Measurements from ENCODE around the gene NPBWR2. TPM values are rescaled to one million over a fixed set of nuclear protein-coding genes. Genes with fewer than 3 reads are reported as not detected.
"Not testable (repeated sequence)": the region's sequence is repeated elsewhere in the genome, so short reads cannot be mapped to it uniquely, and the experiment has no call there.

Gene NPBWR2
- total RNA-seq, 2 donors from 2014 or later: not detected

GRCh38 chr20:64134744-64135143 is 27.4 kb upstream of the NPBWR2 start:
- not testable (repeated sequence) for H3K9me3 Mint-ChIP-seq; ATAC-seq (replicated peaks); H3K27me3 Mint-ChIP-seq

GRCh38 chr20:64133951-64134407 is 26.6 kb upstream of the NPBWR2 start:
- Mint-ChIP-seq H3K4me3 (no peak overlapping the region), H3K4me1 (no peaks in the 10 kb centered on the region), H3K27ac (no peak overlapping the region), H3K9me3 (no peaks in the 10 kb centered on the region), H3K36me3 (ENCODE audit: low read depth) (no peaks in the 10 kb centered on the region), H3K27me3 (peaks cover 5% of the 10 kb centered on the region)
- no peak for ATAC-seq (replicated peaks)

More at GRCh38 chr20:64134744-64135143, 27.4 kb upstream of the NPBWR2 start:
- H3K4me1 Mint-ChIP-seq; H3K4me3 Mint-ChIP-seq; H3K27ac Mint-ChIP-seq; H3K36me3 Mint-ChIP-seq (ENCODE audit: low read depth): not testable (repeated sequence)

GRCh38 chr20:64131406-64131805 is 24.0 kb upstream of the NPBWR2 start:
- Mint-ChIP-seq H3K27me3 (peaks cover 12% of the 10 kb centered on the region), H3K27ac (no peak overlapping the region), H3K4me3 (no peak overlapping the region), H3K9me3 (no peaks in the 10 kb centered on the region), H3K36me3 (ENCODE audit: low read depth) (no peaks in the 10 kb centered on the region), H3K4me1 (no peaks in the 10 kb centered on the region)
- peak; percentile 62 for ATAC-seq (replicated peaks)

- Mint-ChIP-seq H3K4me1 (no peaks in the 10 kb centered on the region), H3K9me3 (no peaks in the 10 kb centered on the region), H3K36me3 (ENCODE audit: low read depth) (no peaks in the 10 kb centered on the region), H3K27ac (no peak overlapping the region), H3K27me3 (peaks cover 12% of the 10 kb centered on the region), H3K4me3 (no peak overlapping the region)
- no peak for ATAC-seq (replicated peaks)
These were observed 23.5 kb upstream of the NPBWR2 start for GRCh38 chr20:64130876-64131275.

GRCh38 chr20:64130271-64130670 is 22.9 kb upstream of the NPBWR2 start:
- no peaks in the 10 kb centered on the region for H3K9me3 Mint-ChIP-seq
- no peak overlapping the region for H3K4me3 Mint-ChIP-seq
- ATAC-seq (replicated peaks): no peak
- peaks cover 12% of the 10 kb centered on the region for H3K27me3 Mint-ChIP-seq
- H3K4me1 Mint-ChIP-seq: no peaks in the 10 kb centered on the region
- H3K36me3 Mint-ChIP-seq (ENCODE audit: low read depth): no peaks in the 10 kb centered on the region
- no peak overlapping the region for H3K27ac Mint-ChIP-seq

GRCh38 chr20:64129146-64129782 is 21.9 kb upstream of the NPBWR2 start:
- peaks cover 12% of the 10 kb centered on the region for H3K27me3 Mint-ChIP-seq
- H3K9me3 Mint-ChIP-seq: no peaks in the 10 kb centered on the region
- no peak overlapping the region for H3K4me3 Mint-ChIP-seq
- H3K4me1 Mint-ChIP-seq: no peaks in the 10 kb centered on the region
- H3K27ac Mint-ChIP-seq: no peak overlapping the region
- no peak for ATAC-seq (replicated peaks)
- no peaks in the 10 kb centered on the region for H3K36me3 Mint-ChIP-seq (ENCODE audit: low read depth)

GRCh38 chr20:64123517-64123916 is 16.2 kb upstream of the NPBWR2 start:
- ATAC-seq (replicated peaks); H3K4me1 Mint-ChIP-seq; H3K4me3 Mint-ChIP-seq; H3K36me3 Mint-ChIP-seq (ENCODE audit: low read depth); H3K9me3 Mint-ChIP-seq; H3K27me3 Mint-ChIP-seq; H3K27ac Mint-ChIP-seq: not testable (repeated sequence)

GRCh38 chr20:64122927-64123326 is 15.6 kb upstream of the NPBWR2 start:
- H3K9me3 Mint-ChIP-seq; H3K36me3 Mint-ChIP-seq (ENCODE audit: low read depth); H3K4me3 Mint-ChIP-seq; ATAC-seq (replicated peaks); H3K27ac Mint-ChIP-seq; H3K27me3 Mint-ChIP-seq; H3K4me1 Mint-ChIP-seq: not testable (repeated sequence)

GRCh38 chr20:64121586-64121985 is 14.2 kb upstream of the NPBWR2 start:
- Mint-ChIP-seq H3K27me3 (peaks cover 4% of the 10 kb centered on the region), H3K4me3 (no peak overlapping the region), H3K36me3 (ENCODE audit: low read depth) (no peaks in the 10 kb centered on the region), H3K9me3 (no peaks in the 10 kb centered on the region), H3K27ac (no peak overlapping the region), H3K4me1 (peaks cover 5% of the 10 kb centered on the region)
- ATAC-seq (replicated peaks): no peak

- H3K27me3 Mint-ChIP-seq: peaks cover 4% of the 10 kb centered on the region
- H3K4me1 Mint-ChIP-seq: peaks cover 5% of the 10 kb centered on the region
- H3K4me3 Mint-ChIP-seq: peak overlapping the region; percentile 74
- no peaks in the 10 kb centered on the region for H3K9me3 Mint-ChIP-seq
- peak; percentile 34 for ATAC-seq (replicated peaks)
- H3K27ac Mint-ChIP-seq: peak overlapping the region; percentile 91
- H3K36me3 Mint-ChIP-seq (ENCODE audit: low read depth): no peaks in the 10 kb centered on the region
These were observed 12.4 kb upstream of the NPBWR2 start for GRCh38 chr20:64119681-64120341.

- Mint-ChIP-seq H3K27ac (no peak overlapping the region), H3K4me1 (peaks cover 5% of the 10 kb centered on the region), H3K36me3 (ENCODE audit: low read depth) (no peaks in the 10 kb centered on the region), H3K4me3 (no peak overlapping the region), H3K9me3 (no peaks in the 10 kb centered on the region), H3K27me3 (peaks cover 4% of the 10 kb centered on the region)
- no peak for ATAC-seq (replicated peaks)
These were observed 11.9 kb upstream of the NPBWR2 start for GRCh38 chr20:64119301-64119680.

- H3K9me3 Mint-ChIP-seq; H3K27me3 Mint-ChIP-seq; H3K27ac Mint-ChIP-seq; H3K4me3 Mint-ChIP-seq; H3K36me3 Mint-ChIP-seq (ENCODE audit: low read depth); H3K4me1 Mint-ChIP-seq; ATAC-seq (replicated peaks): not testable (repeated sequence)
These were observed 10.0 kb upstream of the NPBWR2 start for GRCh38 chr20:64117432-64117777.

- no peak overlapping the region for H3K27ac Mint-ChIP-seq
- peaks cover 4% of the 10 kb centered on the region for H3K27me3 Mint-ChIP-seq
- H3K4me3 Mint-ChIP-seq: no peak overlapping the region
- H3K4me1 Mint-ChIP-seq: peaks cover 5% of the 10 kb centered on the region
- H3K36me3 Mint-ChIP-seq (ENCODE audit: low read depth): no peaks in the 10 kb centered on the region
- ATAC-seq (replicated peaks): no peak
- no peaks in the 10 kb centered on the region for H3K9me3 Mint-ChIP-seq
These were observed 9.4 kb upstream of the NPBWR2 start for GRCh38 chr20:64116541-64117431.

GRCh38 chr20:64116016-64116415 is 8.7 kb upstream of the NPBWR2 start:
- H3K27ac Mint-ChIP-seq: no peak overlapping the region
- ATAC-seq (replicated peaks): no peak
- peaks cover 5% of the 10 kb centered on the region for H3K4me1 Mint-ChIP-seq
- no peaks in the 10 kb centered on the region for H3K9me3 Mint-ChIP-seq
- no peaks in the 10 kb centered on the region for H3K27me3 Mint-ChIP-seq
- H3K4me3 Mint-ChIP-seq: no peak overlapping the region
- no peaks in the 10 kb centered on the region for H3K36me3 Mint-ChIP-seq (ENCODE audit: low read depth)

All from activated T-helper 17 cell treated with anti-CD3 and anti-CD28 coated beads, Interleukin-2, amount 50 U/mL, for 72 hours (primary cell).